DOHH2 (cell line): ENCODE data around the gene GRAMD2B.

Experiments
- H3F3A ChIP-seq: fragments of 200-600 bp; sonication (generic), shearing (Covaris generic); 2 replicates; pipeline ENCODE4 v1.6.0; 2016; ENCODE audit warnings: antibody characterized with exemption, mild to moderate bottlenecking; ENCODE audit not compliant: control insufficient read depth, insufficient read depth
- H3K27ac ChIP-seq: fragments of 200-600 bp; sonication (generic); 2 replicates; pipeline ENCODE4 v1.5.1; 2014; ENCODE audit warnings: low read depth, mild to moderate bottlenecking, low read length, moderate library complexity
- H3K27me3 ChIP-seq: fragments of 200-600 bp; sonication (generic); 2 replicates; pipeline ENCODE4 v1.6.1; 2014; ENCODE audit warnings: mild to moderate bottlenecking, low read length, mixed read lengths; ENCODE audit not compliant: control insufficient read depth
- H3K36me3 ChIP-seq: fragments of 200-600 bp; sonication (generic); 2 replicates; pipeline ENCODE4 v1.6.1; 2014; ENCODE audit warnings: mild to moderate bottlenecking, low read length, moderate library complexity, mixed read lengths; ENCODE audit not compliant: control insufficient read depth
- H3K4me1 ChIP-seq: fragments of 200-600 bp; sonication (generic); 2 replicates; pipeline ENCODE4 v1.6.1; 2014; ENCODE audit warnings: mild to moderate bottlenecking, low read length, mixed read lengths; ENCODE audit not compliant: control insufficient read depth
- H3K4me2 ChIP-seq: fragments of 200-600 bp; sonication (generic); 2 replicates; pipeline ENCODE4 v1.6.0; 2014; ENCODE audit warnings: mild to moderate bottlenecking, low read length, moderate library complexity
- H3K4me3 ChIP-seq: fragments of 200-600 bp; sonication (generic); 2 replicates; pipeline ENCODE4 v1.5.1; 2014; ENCODE audit warnings: mild to moderate bottlenecking, low read length, mixed read lengths
- H3K79me2 ChIP-seq: fragments of 200-600 bp; sonication (generic); 2 replicates; pipeline ENCODE4 v1.6.1; 2014; ENCODE audit warnings: mild to moderate bottlenecking, low read length, mixed read lengths; ENCODE audit not compliant: control insufficient read depth
- H3K9me2 ChIP-seq: fragments of 200-600 bp; sonication (generic); replicated peaks from 2 replicates; pipeline ENCODE4 v1.6.1; 2014; ENCODE audit warnings: mild to moderate bottlenecking, low read length, mixed read lengths; ENCODE audit not compliant: control insufficient read depth
- H3K9me3 ChIP-seq: fragments of 200-600 bp; sonication (generic); 2 replicates; pipeline ENCODE4 v1.6.1; 2014; ENCODE audit warnings: antibody characterized with exemption, low read length, mixed read lengths; ENCODE audit not compliant: control insufficient read depth, insufficient read depth
- H4K20me1 ChIP-seq: fragments of 200-600 bp; sonication (generic); 2 replicates; pipeline ENCODE4 v1.6.0; 2014; ENCODE audit warnings: low read depth, mild to moderate bottlenecking, antibody characterized with exemption, low read length, moderate library complexity; ENCODE audit not compliant: control insufficient read depth, insufficient read depth
- CTCF ChIP-seq: fragments of 200-600 bp; sonication (generic); IDR thresholded peaks from one replicate; pipeline ENCODE4 v1.5.1; 2014; ENCODE audit warnings: antibody characterized with exemption, mild to moderate bottlenecking, low read depth, low read length; ENCODE audit not compliant: poor library complexity, severe bottlenecking
- EZH2phosphoT487 ChIP-seq: fragments of 200-600 bp; sonication (generic); IDR thresholded peaks from 2 replicates; pipeline ENCODE4 v1.6.1; 2017; ENCODE audit warnings: borderline replicate concordance, mild to moderate bottlenecking, antibody characterized with exemption, low read length, moderate library complexity, mixed read lengths

GRAMD2B gene

GRCh38 chr5:126435261-126435660, 12.1 kb downstream of the GRAMD2B start:
- H4K20me1 ChIP-seq, result no peaks in the 10 kb centered on the region
- H3F3A ChIP-seq, result no peaks in the 10 kb centered on the region
- H3K9me3 ChIP-seq, result no peaks in the 10 kb centered on the region
- H3K4me1 ChIP-seq, result no peaks in the 10 kb centered on the region
- no peaks in the 10 kb centered on the region for H3K27me3 ChIP-seq
- H3K27ac ChIP-seq, result no peak overlapping the region
- no peak overlapping the region for H3K4me3 ChIP-seq
- no peaks in the 10 kb centered on the region for H3K36me3 ChIP-seq
- H3K79me2 ChIP-seq, result no peaks in the 10 kb centered on the region
- H3K4me2 ChIP-seq, result no peak overlapping the region
- TF ChIP-seq EZH2phosphoT487, result no peak
- TF ChIP-seq CTCF, result no peak
- no peaks in the 10 kb centered on the region for H3K9me2 ChIP-seq

- no peaks in the 10 kb centered on the region for H3F3A ChIP-seq
- H3K27me3 ChIP-seq, result no peaks in the 10 kb centered on the region
- TF ChIP-seq EZH2phosphoT487 (no peak), CTCF (no peak)
- H3K9me3 ChIP-seq, result no peaks in the 10 kb centered on the region
- no peaks in the 10 kb centered on the region for H3K79me2 ChIP-seq
- H4K20me1 ChIP-seq, result no peaks in the 10 kb centered on the region
- no peak overlapping the region for H3K27ac ChIP-seq
- no peaks in the 10 kb centered on the region for H3K4me1 ChIP-seq
- no peak overlapping the region for H3K4me2 ChIP-seq
- H3K4me3 ChIP-seq, result no peak overlapping the region
- H3K9me2 ChIP-seq, result no peaks in the 10 kb centered on the region
- H3K36me3 ChIP-seq, result no peaks in the 10 kb centered on the region
These were observed 12.5 kb downstream of the GRAMD2B start for GRCh38 chr5:126435714-126436113.

GRCh38 chr5:126437721-126438120, 14.5 kb downstream of the GRAMD2B start:
- Histone ChIP-seq H3K4me1 (no peaks in the 10 kb centered on the region), H3K9me2 (no peaks in the 10 kb centered on the region), H3K79me2 (no peaks in the 10 kb centered on the region), H4K20me1 (no peaks in the 10 kb centered on the region), H3K27me3 (no peaks in the 10 kb centered on the region), H3K9me3 (no peaks in the 10 kb centered on the region), H3K4me2 (no peak overlapping the region), H3K4me3 (no peak overlapping the region), H3K36me3 (no peaks in the 10 kb centered on the region), H3K27ac (no peak overlapping the region), H3F3A (no peaks in the 10 kb centered on the region)
- no peak for TF ChIP-seq CTCF
- no peak for TF ChIP-seq EZH2phosphoT487

GRCh38 chr5:126438267-126438666, 15.1 kb downstream of the GRAMD2B start:
- Histone ChIP-seq H3K4me1 (no peaks in the 10 kb centered on the region), H4K20me1 (no peaks in the 10 kb centered on the region), H3K4me2 (no peak overlapping the region), H3K9me3 (no peaks in the 10 kb centered on the region), H3F3A (no peaks in the 10 kb centered on the region), H3K4me3 (no peak overlapping the region), H3K27me3 (no peaks in the 10 kb centered on the region), H3K79me2 (no peaks in the 10 kb centered on the region), H3K27ac (no peak overlapping the region), H3K36me3 (no peaks in the 10 kb centered on the region), H3K9me2 (no peaks in the 10 kb centered on the region)
- TF ChIP-seq EZH2phosphoT487 (no peak), CTCF (no peak)
